Glomerular visceral epithelial cell (primary cell): ENCODE results near the gene TENT5A.

Source experiments
- DNase-seq: peaks from one replicate; pipeline ENCODE4 v3.0.0-alpha.2; 2016; ENCODE audit errors: extremely low spot score

TENT5A gene

GRCh38 chr6:81713205-81713604, 39.3 kb downstream of the TENT5A start:
- DNase-seq = no peak

- DNase-seq = no peak
Observed at GRCh38 chr6:81708113-81708699, 44.3 kb downstream of the TENT5A start.

- DNase-seq = no peak
Observed at GRCh38 chr6:81704700-81705099, 47.8 kb downstream of the TENT5A start.

- no peak for DNase-seq
Observed at GRCh38 chr6:81700414-81700813, 52.1 kb downstream of the TENT5A start.

GRCh38 chr6:81697559-81697958, 54.9 kb downstream of the TENT5A start:
- peak; percentile 64 for DNase-seq

GRCh38 chr6:81696524-81696923, 56.0 kb downstream of the TENT5A start:
- DNase-seq = peak; percentile 10
